Right lobe of liver (tissue), 4 donors: ENCODE measurements around the gene GRM8.

Experiments used
- POLR2A ChIP-seq: fragments of 450-650 bp; IDR thresholded peaks from one replicate; pipeline ENCODE4 v1.6.1; 2017; ENCODE audit warnings: antibody characterized with exemption, mild to moderate bottlenecking
- TF ChIP-seq, protein P1 (sequence below), 4 donors: fragments of 200-600 bp in 3 of 4; fragments of 450-650 bp in 1 of 4; IDR thresholded peaks; one replicate each; pipeline versions ENCODE4 v1.5.1 to v1.8.0; 2016 to 2022; ENCODE audit warnings: antibody characterized with exemption in 4 of 4, mild to moderate bottlenecking in 2 of 4
- donor health status: DM: no; HTN: no; CAD: no.
- donor health status: DM: no; HTN: no; CAD: no.
- donor health status: DM: no; HTN: yes; CAD: no.

DNA sequence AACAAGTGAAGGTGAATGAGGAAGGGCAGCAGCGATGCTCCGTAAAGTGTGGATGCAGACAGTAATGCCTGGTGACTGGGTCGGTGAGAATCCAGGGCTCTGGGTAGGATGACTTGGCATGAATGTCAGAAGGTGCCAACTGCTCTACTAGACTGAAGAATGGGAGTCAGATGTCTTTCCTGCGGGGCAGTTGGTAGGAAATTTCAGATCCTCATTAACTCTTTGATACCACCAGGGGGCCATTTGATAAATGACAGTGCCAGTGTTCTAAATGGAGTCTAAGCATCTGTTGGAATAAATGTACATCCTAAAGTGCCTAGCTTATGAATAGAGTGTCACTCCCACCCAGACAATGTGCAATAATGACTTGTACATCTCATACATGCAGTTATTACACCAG lies 462.0 kb downstream of the GRM8 start:
- TF ChIP-seq, protein P1, sequence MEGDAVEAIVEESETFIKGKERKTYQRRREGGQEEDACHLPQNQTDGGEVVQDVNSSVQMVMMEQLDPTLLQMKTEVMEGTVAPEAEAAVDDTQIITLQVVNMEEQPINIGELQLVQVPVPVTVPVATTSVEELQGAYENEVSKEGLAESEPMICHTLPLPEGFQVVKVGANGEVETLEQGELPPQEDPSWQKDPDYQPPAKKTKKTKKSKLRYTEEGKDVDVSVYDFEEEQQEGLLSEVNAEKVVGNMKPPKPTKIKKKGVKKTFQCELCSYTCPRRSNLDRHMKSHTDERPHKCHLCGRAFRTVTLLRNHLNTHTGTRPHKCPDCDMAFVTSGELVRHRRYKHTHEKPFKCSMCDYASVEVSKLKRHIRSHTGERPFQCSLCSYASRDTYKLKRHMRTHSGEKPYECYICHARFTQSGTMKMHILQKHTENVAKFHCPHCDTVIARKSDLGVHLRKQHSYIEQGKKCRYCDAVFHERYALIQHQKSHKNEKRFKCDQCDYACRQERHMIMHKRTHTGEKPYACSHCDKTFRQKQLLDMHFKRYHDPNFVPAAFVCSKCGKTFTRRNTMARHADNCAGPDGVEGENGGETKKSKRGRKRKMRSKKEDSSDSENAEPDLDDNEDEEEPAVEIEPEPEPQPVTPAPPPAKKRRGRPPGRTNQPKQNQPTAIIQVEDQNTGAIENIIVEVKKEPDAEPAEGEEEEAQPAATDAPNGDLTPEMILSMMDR (IDR thresholded peaks at IDR 0.05), result no peak
- no peak for TF ChIP-seq POLR2A
